MM.1S (cell line): ENCODE data around the gene TMEM132D.

Experiments
- DNase-seq: peaks from one replicate; pipeline ENCODE4 v3.0.0-alpha.2; 2015
- H2AFZ ChIP-seq: fragments of 300-600 bp; sonication (generic); 2 replicates; pipeline ENCODE4 v1.6.0; 2016; ENCODE audit warnings: antibody characterized with exemption, low read length
- H3F3A ChIP-seq: fragments of 300-600 bp; sonication (generic); 2 replicates; pipeline ENCODE4 v1.6.1; 2016; ENCODE audit warnings: mild to moderate bottlenecking, antibody characterized with exemption, low read length, moderate library complexity, mixed read lengths; ENCODE audit not compliant: insufficient read depth
- H3K27ac ChIP-seq: fragments of 300-600 bp; sonication (generic); 2 replicates; pipeline ENCODE4 v1.5.1; 2016; ENCODE audit warnings: mild to moderate bottlenecking, low read length
- H3K27me3 ChIP-seq: fragments of 300-600 bp; sonication (generic); replicated peaks from 2 replicates; pipeline ENCODE4 v1.6.0; 2016; ENCODE audit warnings: low read length; ENCODE audit not compliant: insufficient read depth
- H3K36me3 ChIP-seq: fragments of 300-600 bp; sonication (generic); replicated peaks from 2 replicates; pipeline ENCODE4 v1.6.1; 2016; ENCODE audit warnings: mild to moderate bottlenecking, low read length, mixed read lengths; ENCODE audit not compliant: insufficient read depth
- H3K4me1 ChIP-seq: fragments of 300-600 bp; sonication (generic); 2 replicates; pipeline ENCODE4 v1.6.1; 2016; ENCODE audit warnings: low read length, mixed read lengths
- H3K4me2 ChIP-seq: fragments of 300-600 bp; sonication (generic); 2 replicates; pipeline ENCODE4 v1.6.0; 2016; ENCODE audit warnings: low read depth, low read length
- H3K4me3 ChIP-seq: fragments of 300-600 bp; sonication (generic); 2 replicates; pipeline ENCODE4 v1.5.1; 2016; ENCODE audit warnings: low read length, mixed read lengths
- H3K79me2 ChIP-seq: fragments of 300-600 bp; sonication (generic); 2 replicates; pipeline ENCODE4 v1.6.1; 2016; ENCODE audit warnings: mixed run types, low read length, mixed read lengths
- H3K9ac ChIP-seq: fragments of 300-600 bp; sonication (generic); 2 replicates; pipeline ENCODE4 v1.6.1; 2016; ENCODE audit warnings: low read length, mixed read lengths
- H3K9me2 ChIP-seq: fragments of 300-600 bp; sonication (generic); replicated peaks from 2 replicates; pipeline ENCODE4 v1.6.1; 2016; ENCODE audit warnings: mild to moderate bottlenecking, low read length, mixed read lengths; ENCODE audit not compliant: insufficient read depth
- H3K9me3 ChIP-seq: fragments of 300-600 bp; sonication (generic); replicated peaks from 2 replicates; pipeline ENCODE4 v1.6.1; 2016; ENCODE audit warnings: mild to moderate bottlenecking, low read length, mixed read lengths; ENCODE audit not compliant: insufficient read depth
- H4K20me1 ChIP-seq: fragments of 300-600 bp; sonication (generic); 2 replicates; pipeline ENCODE4 v1.6.1; 2016; ENCODE audit warnings: mild to moderate bottlenecking, low read length, moderate library complexity, mixed read lengths; ENCODE audit not compliant: insufficient read depth
- CTCF ChIP-seq: fragments of 300-600 bp; sonication (generic); IDR thresholded peaks from 2 replicates; pipeline ENCODE4 v1.5.1; 2016; ENCODE audit warnings: antibody characterized with exemption, low read length, mixed read lengths
- EZH2 ChIP-seq: fragments of 300-600 bp; sonication (generic); optimal IDR thresholded peaks from 2 replicates; pipeline ENCODE3; 2017; ENCODE audit warnings: low read depth, mild to moderate bottlenecking, antibody characterized with exemption, low read length, mixed read lengths
- EZH2phosphoT487 ChIP-seq: fragments of 300-600 bp; sonication (generic); IDR thresholded peaks from 2 replicates; pipeline ENCODE4 v1.6.1; 2018; ENCODE audit warnings: antibody characterized with exemption, low read length

TMEM132D gene

GRCh38 chr12:129064209-129064855, 839.5 kb downstream of the TMEM132D start:
- no peak overlapping the region for H3K9ac ChIP-seq
- H4K20me1 ChIP-seq = no peaks in the 10 kb centered on the region
- H3K9me2 ChIP-seq = no peaks in the 10 kb centered on the region
- H3K36me3 ChIP-seq = no peaks in the 10 kb centered on the region
- no peaks in the 10 kb centered on the region for H3K9me3 ChIP-seq
- no peak for DNase-seq
- TF ChIP-seq CTCF (no peak), EZH2 (no peak), EZH2phosphoT487 (no peak)
- no peaks in the 10 kb centered on the region for H3K27me3 ChIP-seq
- H3K4me3 ChIP-seq = no peak overlapping the region
- H2AFZ ChIP-seq = no peak overlapping the region
- H3K4me1 ChIP-seq = no peaks in the 10 kb centered on the region
- H3K27ac ChIP-seq = no peak overlapping the region
- no peaks in the 10 kb centered on the region for H3F3A ChIP-seq
- H3K79me2 ChIP-seq = no peaks in the 10 kb centered on the region
- H3K4me2 ChIP-seq = no peak overlapping the region

- H3K9me2 ChIP-seq = no peaks in the 10 kb centered on the region
- H3K4me3 ChIP-seq = no peak overlapping the region
- H3K9me3 ChIP-seq = no peaks in the 10 kb centered on the region
- no peaks in the 10 kb centered on the region for H4K20me1 ChIP-seq
- H3K9ac ChIP-seq = no peak overlapping the region
- no peaks in the 10 kb centered on the region for H3K36me3 ChIP-seq
- no peaks in the 10 kb centered on the region for H3K27me3 ChIP-seq
- H3K4me2 ChIP-seq = no peak overlapping the region
- DNase-seq = no peak
- TF ChIP-seq CTCF = no peak
- TF ChIP-seq EZH2phosphoT487 = no peak
- no peak for TF ChIP-seq EZH2
- no peaks in the 10 kb centered on the region for H3K4me1 ChIP-seq
- H3F3A ChIP-seq = no peaks in the 10 kb centered on the region
- H3K79me2 ChIP-seq = no peaks in the 10 kb centered on the region
- H2AFZ ChIP-seq = no peak overlapping the region
- no peak overlapping the region for H3K27ac ChIP-seq
Observed at GRCh38 chr12:129063600-129063999, 840.2 kb downstream of the TMEM132D start.

GRCh38 chr12:129053232-129053631, 850.6 kb downstream of the TMEM132D start:
- Histone ChIP-seq H3K79me2 (no peaks in the 10 kb centered on the region), H3K27ac (no peak overlapping the region), H3K4me1 (no peaks in the 10 kb centered on the region), H3K36me3 (no peaks in the 10 kb centered on the region), H4K20me1 (no peaks in the 10 kb centered on the region), H3K9me3 (no peaks in the 10 kb centered on the region), H3K27me3 (no peaks in the 10 kb centered on the region), H3K4me2 (no peak overlapping the region), H2AFZ (no peak overlapping the region), H3K9ac (no peak overlapping the region), H3K9me2 (no peaks in the 10 kb centered on the region), H3F3A (no peaks in the 10 kb centered on the region), H3K4me3 (no peak overlapping the region)
- no peak for TF ChIP-seq EZH2
- TF ChIP-seq CTCF = no peak
- no peak for TF ChIP-seq EZH2phosphoT487
- no peak for DNase-seq
